Measurements from ENCODE around the gene NMD3. TPM values are rescaled to one million over a fixed set of nuclear protein-coding genes. Genes with fewer than 3 reads are reported as not detected.

NMD3 gene
- total and polyA plus RNA-seq, 10 donors: 13.3 to 46.6 (median 33.0) TPM

DNA sequence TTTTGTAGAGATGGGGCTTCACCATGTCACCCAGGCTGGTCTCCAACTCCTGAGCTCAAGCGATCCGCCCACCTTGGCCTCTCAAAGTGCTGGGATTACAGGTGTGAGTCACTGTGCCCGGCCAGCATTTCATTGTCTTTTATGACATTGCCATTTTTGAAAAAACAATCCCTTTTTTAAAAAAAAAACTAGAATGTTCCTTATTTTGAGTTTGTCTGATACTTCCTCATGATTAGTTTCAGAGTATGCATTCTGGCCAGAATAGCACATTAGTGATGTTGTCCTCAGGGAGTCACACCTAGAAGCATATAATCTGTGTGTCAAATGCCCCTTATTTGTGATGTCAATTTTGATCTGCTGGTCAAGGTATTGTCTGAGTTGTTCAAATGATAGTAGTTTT, 21.2 kb upstream of the NMD3 start:
- TF ChIP-seq POLR2AphosphoS5 (IDR thresholded peaks at IDR 0.05) (no peak), POLR2A (IDR thresholded peaks at IDR 0.05) (no peak)
- TF ChIP-seq, protein P1, sequence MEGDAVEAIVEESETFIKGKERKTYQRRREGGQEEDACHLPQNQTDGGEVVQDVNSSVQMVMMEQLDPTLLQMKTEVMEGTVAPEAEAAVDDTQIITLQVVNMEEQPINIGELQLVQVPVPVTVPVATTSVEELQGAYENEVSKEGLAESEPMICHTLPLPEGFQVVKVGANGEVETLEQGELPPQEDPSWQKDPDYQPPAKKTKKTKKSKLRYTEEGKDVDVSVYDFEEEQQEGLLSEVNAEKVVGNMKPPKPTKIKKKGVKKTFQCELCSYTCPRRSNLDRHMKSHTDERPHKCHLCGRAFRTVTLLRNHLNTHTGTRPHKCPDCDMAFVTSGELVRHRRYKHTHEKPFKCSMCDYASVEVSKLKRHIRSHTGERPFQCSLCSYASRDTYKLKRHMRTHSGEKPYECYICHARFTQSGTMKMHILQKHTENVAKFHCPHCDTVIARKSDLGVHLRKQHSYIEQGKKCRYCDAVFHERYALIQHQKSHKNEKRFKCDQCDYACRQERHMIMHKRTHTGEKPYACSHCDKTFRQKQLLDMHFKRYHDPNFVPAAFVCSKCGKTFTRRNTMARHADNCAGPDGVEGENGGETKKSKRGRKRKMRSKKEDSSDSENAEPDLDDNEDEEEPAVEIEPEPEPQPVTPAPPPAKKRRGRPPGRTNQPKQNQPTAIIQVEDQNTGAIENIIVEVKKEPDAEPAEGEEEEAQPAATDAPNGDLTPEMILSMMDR (IDR thresholded peaks at IDR 0.05 in 8 of 11, conservative IDR thresholded peaks at IDR 0.05 in 3 of 11): no peak
- Histone ChIP-seq H3K4me1 (no peaks in the 10 kb centered on the region), H3K9me3 (peaks cover 0 to 16% (median 9%) of the 10 kb centered on the region in 8 donors), H3K4me3 (no peak overlapping the region), H3K27ac (no peak overlapping the region), H3K36me3 (no peaks in the 10 kb centered on the region), H3K27me3 (replicated peaks in 1 of 7) (no peaks in the 10 kb centered on the region)
- intact Hi-C loops (cut with DNase I; ENCODE audit: low total_unique reads): no loop called here
- DNase-seq: no peak
- WGBS, 5 donors: 84 to 96% (median 88%) methylated on average over 3 of the region's 3 CpGs

DNA sequence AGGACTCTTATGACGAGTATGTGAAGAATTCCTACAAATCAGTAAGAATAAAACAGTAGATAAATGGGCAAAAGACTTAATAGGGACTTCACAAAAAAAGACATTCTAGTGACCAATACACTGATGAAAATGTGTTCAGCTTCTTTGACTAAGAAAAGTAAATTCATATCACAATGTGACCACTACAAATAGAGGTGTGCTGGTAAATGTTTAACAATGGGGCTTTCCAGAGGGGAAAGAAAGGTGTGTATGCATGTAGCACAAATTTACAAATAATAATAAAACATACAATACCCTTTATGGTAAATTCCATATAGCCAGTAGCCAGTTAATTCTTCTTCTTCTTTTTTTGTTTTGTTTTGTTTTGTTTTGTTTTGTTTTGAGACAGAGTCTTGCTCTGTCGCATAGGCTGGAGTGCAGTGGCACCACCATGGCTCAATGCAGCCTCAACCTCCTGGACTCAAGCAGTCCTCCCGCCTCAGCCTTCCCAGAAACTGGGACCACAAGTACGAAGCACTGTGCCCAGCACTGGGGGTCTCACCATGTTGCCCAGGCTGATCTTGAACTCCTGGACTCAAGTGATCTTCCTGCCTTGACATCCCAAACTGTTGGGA, 17.5 kb upstream of the NMD3 start:
- DNase-seq: no peak

DNA sequence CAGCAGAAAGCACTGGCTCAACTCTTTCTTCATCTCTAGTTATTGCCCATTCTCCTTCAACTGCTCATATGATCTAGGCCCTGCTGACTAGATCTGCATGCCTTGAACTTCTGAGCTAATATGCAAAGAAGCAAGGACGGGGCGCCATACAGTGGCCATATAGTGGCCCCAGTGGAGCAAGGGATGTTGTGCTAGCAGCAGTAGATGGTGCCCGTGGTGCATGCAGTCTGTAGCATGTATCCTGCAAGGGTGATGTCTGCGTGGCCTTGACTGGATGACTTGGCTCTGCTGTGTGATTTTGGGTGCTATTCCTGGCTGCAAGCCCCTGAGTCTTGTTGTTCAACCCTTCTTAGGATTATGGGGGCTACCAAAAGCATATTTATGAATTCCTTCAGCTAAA, 12.2 kb upstream of the NMD3 start:
- DNase-seq: no peak
- 88 to 97% (median 89%) methylated on average over 3 to 4 of the region's 4 CpGs for WGBS, 5 donors
- no peak for TF ChIP-seq POLR2A (IDR thresholded peaks at IDR 0.05)
- TF ChIP-seq, protein P1 (IDR thresholded peaks at IDR 0.05 in 8 of 11, conservative IDR thresholded peaks at IDR 0.05 in 3 of 11): no peak
- no peak for TF ChIP-seq POLR2AphosphoS5 (IDR thresholded peaks at IDR 0.05)

More for the DNA sequence above, 17.5 kb upstream of the NMD3 start:
- Histone ChIP-seq H3K27ac (no peak overlapping the region), H3K9me3 (no peaks in the 10 kb centered on the region), H3K27me3 (replicated peaks in 1 of 7) (no peaks in the 10 kb centered on the region), H3K36me3 (no peaks in the 10 kb centered on the region), H3K4me3 (no peak overlapping the region), H3K4me1 (no peaks in the 10 kb centered on the region)
- intact Hi-C loops (cut with DNase I; ENCODE audit: low total_unique reads): no loop called here
- 80 to 93% (median 89%) methylated on average over 4 of the region's 4 CpGs for WGBS, 5 donors
- TF ChIP-seq POLR2A (IDR thresholded peaks at IDR 0.05) (no peak), POLR2AphosphoS5 (IDR thresholded peaks at IDR 0.05) (no peak)
- TF ChIP-seq, protein P1 (IDR thresholded peaks at IDR 0.05 in 8 of 11, conservative IDR thresholded peaks at IDR 0.05 in 3 of 11): no peak

DNA sequence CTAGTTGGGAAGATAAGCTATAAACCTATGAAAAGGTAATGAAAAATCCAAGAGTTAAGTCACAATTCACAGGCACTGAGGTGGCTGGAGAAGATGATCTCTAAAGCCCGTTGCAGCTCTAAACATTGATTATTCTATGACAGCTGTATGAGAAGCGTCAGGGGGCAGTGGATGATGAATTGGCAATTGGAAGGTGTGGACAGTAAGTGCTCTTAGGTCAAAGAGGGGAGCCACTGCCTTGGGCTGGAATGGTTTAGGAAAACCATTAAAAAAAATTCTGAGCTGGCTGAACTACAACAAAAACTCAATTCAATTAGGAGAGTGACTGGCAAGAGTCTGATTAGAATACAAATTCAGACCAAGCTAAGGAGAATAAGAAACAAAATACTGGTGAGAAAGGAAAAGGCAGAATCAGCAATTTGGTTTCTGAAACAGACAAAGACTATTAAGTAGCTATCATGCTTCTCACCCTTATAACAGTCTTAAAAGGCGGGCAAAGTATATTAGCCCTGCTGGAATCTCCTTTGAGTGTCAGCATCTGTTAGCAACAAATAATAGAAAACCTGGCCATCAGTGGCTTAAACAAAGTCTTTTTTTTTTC, 8.8 kb upstream of the NMD3 start:
- DNase-seq: no peak
- H3K27me3 ChIP-seq (replicated peaks in 1 of 7): no peaks in the 10 kb centered on the region
- WGBS, 5 donors: 74 to 87% (median 84%) methylated on average over 3 of the region's 3 CpGs
- H3K4me1 ChIP-seq: no peaks in the 10 kb centered on the region
- no peaks in the 10 kb centered on the region for H3K9me3 ChIP-seq
- TF ChIP-seq POLR2A (IDR thresholded peaks at IDR 0.05) (no peak), POLR2AphosphoS5 (IDR thresholded peaks at IDR 0.05) (no peak)
- TF ChIP-seq, protein P1 (IDR thresholded peaks at IDR 0.05 in 8 of 11, conservative IDR thresholded peaks at IDR 0.05 in 3 of 11): no peak
- H3K27ac ChIP-seq: no peak overlapping the region
- no peaks in the 10 kb centered on the region for H3K36me3 ChIP-seq
- intact Hi-C loops (cut with DNase I; ENCODE audit: low total_unique reads): no loop called here
- H3K4me3 ChIP-seq: no peak overlapping the region

More for the DNA sequence above, 12.2 kb upstream of the NMD3 start:
- intact Hi-C loops (cut with DNase I; ENCODE audit: low total_unique reads): no loop called here
- no peak overlapping the region for H3K4me3 ChIP-seq
- H3K27ac ChIP-seq: no peak overlapping the region
- H3K9me3 ChIP-seq: no peaks in the 10 kb centered on the region
- H3K27me3 ChIP-seq (replicated peaks in 1 of 7): no peaks in the 10 kb centered on the region
- no peaks in the 10 kb centered on the region for H3K36me3 ChIP-seq
- H3K4me1 ChIP-seq: no peaks in the 10 kb centered on the region
